ENCODE measurements around the gene DNAJB9.

- TF ChIP-seq CTCF (optimal IDR thresholded peaks at IDR 0.05 in 1 of 3, IDR thresholded peaks at IDR 0.05 in 1 of 3, conservative IDR thresholded peaks at IDR 0.05 in 1 of 3; ENCODE audit: extremely low read depth in 1 of 3, insufficient read depth in 2 of 3, low read length in 3 of 3) (no peak), EZH2 (IDR thresholded peaks at IDR 0.05; ENCODE audit: low read length) (no peak)
Measured at GRCh38 chr7:108565987-108566386, 3.7 kb upstream of the DNAJB9 start.
